Stimulated activated CD8-positive, alpha-beta memory T cell treated with anti-CD3 and anti-CD28 coated beads, Interleukin-4, amount 100 ng/mL, for 24 hours (primary cell): Measurements from ENCODE around the gene MCTP2.

Source experiments
- DNase-seq: peaks from one replicate; pipeline ENCODE4 v3.0.0-alpha.2; 2020; ENCODE audit warnings: low read depth

The MCTP2 gene

GRCh38 chr15:94265009-94265408 is 33.6 kb downstream of the MCTP2 start:
- DNase-seq: no peak

DNA sequence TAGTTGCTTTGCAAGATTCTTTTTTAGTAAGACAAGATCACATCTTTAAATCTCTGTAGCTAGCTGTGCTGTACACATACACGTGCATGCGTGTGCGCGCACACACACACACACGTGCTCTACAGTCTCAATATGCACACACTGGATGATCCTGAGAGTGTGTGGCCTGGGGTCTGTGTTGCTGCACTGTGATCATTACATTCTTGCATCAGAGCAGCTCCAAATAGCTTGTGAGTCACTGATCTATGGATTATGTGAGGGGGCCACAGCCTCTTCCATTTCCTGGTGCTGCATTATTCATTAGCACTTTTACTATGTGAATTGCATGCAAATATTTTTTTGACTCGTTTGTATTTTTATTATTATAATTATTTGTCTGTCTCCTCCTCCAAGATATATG is 34.6 kb downstream of the MCTP2 start:
- no peak for DNase-seq

DNA sequence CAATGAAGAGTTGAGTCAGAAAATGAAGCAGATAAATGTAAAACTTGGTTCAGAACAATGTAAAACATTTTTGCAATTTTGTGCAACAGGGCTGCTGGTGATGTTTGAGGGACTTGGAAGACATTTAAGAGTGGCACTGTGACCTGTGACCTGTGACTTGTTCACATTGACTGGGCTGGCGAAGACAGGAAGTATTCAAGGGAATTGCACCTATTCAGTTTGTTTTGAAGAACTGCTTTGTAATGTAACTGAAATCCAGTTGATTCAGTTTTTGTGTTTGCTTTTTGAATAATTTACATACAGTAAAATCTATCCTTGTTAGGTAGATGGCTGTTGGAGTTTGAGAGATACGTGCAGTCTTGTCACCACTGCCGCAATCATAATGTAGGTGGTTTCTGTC is 35.4 kb downstream of the MCTP2 start:
- no peak for DNase-seq

DNA sequence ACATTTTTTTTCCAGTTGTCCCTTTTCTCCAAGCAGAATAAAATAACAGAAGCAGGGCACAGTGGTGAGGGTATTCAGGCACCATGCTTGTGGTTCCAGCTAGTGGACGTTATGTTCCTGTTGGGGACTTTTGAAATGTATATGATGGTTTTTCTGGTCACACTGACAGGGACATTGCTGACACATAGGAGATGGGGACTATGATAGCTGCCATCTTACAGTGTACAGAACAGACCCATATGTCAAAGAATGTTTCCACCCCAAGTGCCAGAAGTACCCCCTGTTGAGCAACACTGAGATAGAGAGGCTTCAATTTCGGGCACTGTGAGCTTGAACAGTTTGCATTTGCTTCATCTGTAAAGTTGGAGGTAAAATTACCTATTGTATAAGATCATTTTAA is 38.6 kb downstream of the MCTP2 start:
- DNase-seq: no peak

GRCh38 chr15:94270570-94270969 is 39.2 kb downstream of the MCTP2 start:
- no peak for DNase-seq

- no peak for DNase-seq
Observed at GRCh38 chr15:94272251-94272898, 41.0 kb downstream of the MCTP2 start.

GRCh38 chr15:94273826-94274225 is 42.5 kb downstream of the MCTP2 start:
- no peak for DNase-seq

DNA sequence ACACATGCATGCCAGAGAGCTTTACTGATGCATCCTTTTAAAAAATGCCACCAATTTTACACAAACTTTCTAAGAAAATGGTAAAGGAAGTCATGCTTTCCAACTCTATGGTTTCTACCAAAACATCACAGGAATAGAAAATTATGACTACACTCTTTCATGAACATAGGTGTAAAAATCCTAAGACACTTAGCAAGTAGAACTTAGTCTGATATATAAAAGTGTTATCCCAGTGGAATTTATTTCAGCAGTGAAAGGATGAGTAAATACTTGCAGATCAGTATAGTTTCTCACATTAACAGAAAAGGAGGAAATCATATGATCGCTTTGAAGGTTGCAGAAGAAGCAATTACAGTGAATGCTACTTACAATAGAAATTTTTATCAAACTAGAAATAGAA is 43.4 kb downstream of the MCTP2 start:
- no peak for DNase-seq

GRCh38 chr15:94277485-94277884 is 46.1 kb downstream of the MCTP2 start:
- no peak for DNase-seq

- DNase-seq: no peak
Observed at GRCh38 chr15:94279736-94280135, 48.4 kb downstream of the MCTP2 start.

- DNase-seq: no peak
Observed at GRCh38 chr15:94280301-94280700, 48.9 kb downstream of the MCTP2 start.

- no peak for DNase-seq
Observed at GRCh38 chr15:94282269-94283250, 51.2 kb downstream of the MCTP2 start.

GRCh38 chr15:94286583-94286982 is 55.2 kb downstream of the MCTP2 start:
- no peak for DNase-seq

DNA sequence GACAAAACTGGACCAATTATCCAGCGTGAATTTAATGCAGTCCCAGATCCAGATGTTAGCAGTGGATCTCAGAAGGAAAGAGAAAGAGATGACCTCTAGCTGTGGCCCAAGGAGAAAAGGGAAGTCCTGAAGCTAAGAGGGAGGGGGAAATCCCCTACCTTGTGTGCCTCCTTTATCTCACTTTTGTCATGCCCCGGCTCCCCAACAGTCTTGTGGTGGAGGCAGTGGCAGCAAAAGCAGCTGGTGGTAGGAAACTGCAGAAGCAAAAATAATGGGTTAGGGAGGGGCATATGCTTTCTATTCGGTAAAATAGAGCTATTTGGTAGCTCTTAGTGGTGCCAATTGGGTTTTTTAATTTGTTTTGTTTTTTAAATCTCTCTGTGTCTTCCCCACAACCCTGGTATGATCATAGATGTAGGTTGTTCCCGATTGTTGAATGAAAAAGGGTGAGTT is 56.5 kb downstream of the MCTP2 start:
- DNase-seq: peak; percentile 24

GRCh38 chr15:94290730-94291129 is 59.4 kb downstream of the MCTP2 start:
- DNase-seq: no peak

DNA sequence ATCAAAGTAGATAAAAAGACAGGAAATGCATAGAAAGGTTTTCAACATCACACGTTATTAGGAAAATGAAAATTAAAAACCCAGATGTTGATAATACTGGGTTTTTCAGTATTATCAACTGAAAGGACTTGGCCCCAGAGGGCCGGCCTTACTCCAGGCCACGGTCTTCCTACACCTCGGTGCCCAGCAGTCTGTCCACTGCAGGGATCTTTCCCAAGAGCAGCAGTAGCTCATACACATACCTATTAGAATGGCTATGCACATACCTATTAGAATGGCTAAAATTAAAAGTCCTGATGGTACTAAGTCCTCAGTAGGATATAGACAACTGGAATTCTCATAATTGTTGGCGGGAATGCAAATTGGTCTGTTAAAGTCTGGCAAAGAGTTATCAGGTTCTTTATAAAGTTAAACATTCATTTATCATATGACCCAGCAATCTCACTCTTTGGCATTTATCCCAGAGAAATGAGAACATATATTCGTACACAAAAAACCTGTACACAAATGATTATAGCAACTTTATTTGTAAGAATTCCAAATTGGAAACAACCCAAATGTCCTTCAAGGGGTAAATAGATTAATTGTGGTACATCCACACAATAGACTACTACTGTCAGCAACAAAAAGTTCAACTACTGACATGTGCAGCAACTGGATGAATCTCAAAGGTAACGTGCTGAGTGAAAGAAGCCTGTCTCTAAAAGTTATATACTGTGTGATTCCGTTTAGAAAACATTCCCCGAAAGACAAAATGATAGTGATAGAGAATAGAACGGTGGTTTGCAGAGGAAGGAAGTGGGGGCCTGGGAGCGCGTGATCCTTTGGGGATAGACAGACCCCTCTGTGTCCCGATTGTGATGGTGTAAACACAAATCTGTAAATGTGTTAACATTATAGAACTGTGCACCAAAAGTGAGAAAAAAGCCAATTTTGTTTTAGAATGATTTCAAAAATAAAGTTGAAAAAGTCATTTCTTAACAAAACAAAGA is 62.3 kb downstream of the MCTP2 start:
- DNase-seq: no peak

GRCh38 chr15:94294556-94294955 is 63.2 kb downstream of the MCTP2 start:
- no peak for DNase-seq

DNA sequence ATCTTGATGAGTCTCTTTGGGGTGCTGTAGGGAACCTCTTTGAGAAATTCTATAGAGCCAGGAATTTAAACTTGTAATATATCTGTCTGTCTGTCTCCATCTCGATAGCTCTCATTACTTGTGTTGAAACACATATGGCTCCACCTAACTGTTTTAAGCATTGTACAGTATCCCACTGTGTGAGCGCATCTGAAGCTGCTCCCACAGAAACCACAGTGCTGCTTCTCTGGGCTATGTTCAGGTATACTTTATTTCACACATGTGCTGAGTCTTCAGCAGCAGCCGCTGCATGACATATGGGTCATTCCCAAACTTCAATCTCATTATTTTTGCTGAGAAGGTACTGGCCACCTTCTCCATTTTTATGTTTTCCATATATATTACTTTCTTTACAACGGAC is 63.9 kb downstream of the MCTP2 start:
- DNase-seq: no peak

GRCh38 chr15:94296717-94297116 is 65.4 kb downstream of the MCTP2 start:
- DNase-seq: no peak

- no peak for DNase-seq
Observed at GRCh38 chr15:94297558-94297957, 66.2 kb downstream of the MCTP2 start.

DNA sequence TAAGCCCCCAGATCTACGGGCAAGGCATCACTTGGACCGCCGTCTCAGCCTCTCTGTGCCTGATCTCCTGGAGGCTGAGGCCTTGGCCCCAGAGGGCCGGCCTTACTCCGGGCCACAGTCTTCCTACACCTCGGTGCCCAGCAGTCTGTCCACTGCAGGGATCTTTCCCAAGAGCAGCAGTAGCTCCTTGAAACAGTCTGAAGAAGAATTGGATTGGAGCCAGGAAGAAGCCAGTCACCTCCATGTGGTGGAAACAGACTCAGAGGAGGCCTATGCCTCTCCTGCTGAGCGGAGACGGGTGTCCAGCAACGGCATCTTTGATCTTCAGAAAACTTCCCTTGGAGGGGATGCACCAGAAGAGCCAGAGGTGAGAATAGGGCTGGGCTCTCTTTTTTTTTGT is 67.0 kb downstream of the MCTP2 start:
- no peak for DNase-seq

- DNase-seq: no peak
Observed at GRCh38 chr15:94300612-94301011, 69.3 kb downstream of the MCTP2 start.
